Measurements from ENCODE around the gene SEC14L5. TPM values are rescaled to one million over a fixed set of nuclear protein-coding genes. Genes with fewer than 3 reads are reported as not detected.

Gene SEC14L5
- total RNA-seq, 1 experiment from 2014 or later = 2.3 TPM

DNA sequence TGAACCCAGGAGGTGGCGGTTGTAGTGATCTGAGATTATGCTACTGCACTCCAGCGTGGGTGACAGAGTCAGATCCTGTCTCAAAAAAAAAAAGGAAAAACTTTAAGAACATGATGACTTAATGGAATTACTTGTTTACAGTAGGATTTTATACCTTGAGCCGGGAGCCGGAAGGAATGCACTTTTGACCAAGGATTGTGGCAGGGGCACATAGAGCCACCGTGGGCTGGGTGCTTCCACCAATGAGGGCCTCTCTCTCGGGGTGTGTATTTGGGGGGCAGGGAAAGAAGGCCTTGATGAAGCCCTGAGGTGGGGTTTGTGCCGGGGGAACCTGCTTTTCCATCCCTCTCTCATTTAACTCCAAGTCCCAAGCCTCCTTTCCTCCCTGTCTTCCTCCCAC lies 82.3 kb downstream of the SEC14L5 start:
- TF ChIP-seq GTF2I (CRISPR knock-in tag; conservative IDR thresholded peaks at IDR 0.05) (no peak), CREB1 (CRISPR knock-in tag; IDR thresholded peaks at IDR 0.05) (no peak), GABPB1 (CRISPR knock-in tag; IDR thresholded peaks at IDR 0.05) (no peak)
- TF ChIP-seq, protein P1, sequence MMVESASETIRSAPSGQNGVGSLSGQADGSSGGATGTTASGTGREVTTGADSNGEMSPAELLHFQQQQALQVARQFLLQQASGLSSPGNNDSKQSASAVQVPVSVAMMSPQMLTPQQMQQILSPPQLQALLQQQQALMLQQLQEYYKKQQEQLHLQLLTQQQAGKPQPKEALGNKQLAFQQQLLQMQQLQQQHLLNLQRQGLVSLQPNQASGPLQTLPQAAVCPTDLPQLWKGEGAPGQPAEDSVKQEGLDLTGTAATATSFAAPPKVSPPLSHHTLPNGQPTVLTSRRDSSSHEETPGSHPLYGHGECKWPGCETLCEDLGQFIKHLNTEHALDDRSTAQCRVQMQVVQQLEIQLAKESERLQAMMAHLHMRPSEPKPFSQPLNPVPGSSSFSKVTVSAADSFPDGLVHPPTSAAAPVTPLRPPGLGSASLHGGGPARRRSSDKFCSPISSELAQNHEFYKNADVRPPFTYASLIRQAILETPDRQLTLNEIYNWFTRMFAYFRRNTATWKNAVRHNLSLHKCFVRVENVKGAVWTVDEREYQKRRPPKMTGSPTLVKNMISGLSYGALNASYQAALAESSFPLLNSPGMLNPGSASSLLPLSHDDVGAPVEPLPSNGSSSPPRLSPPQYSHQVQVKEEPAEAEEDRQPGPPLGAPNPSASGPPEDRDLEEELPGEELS (CRISPR knock-in tag; IDR thresholded peaks at IDR 0.05) = no peak
- TF ChIP-seq, protein P2, sequence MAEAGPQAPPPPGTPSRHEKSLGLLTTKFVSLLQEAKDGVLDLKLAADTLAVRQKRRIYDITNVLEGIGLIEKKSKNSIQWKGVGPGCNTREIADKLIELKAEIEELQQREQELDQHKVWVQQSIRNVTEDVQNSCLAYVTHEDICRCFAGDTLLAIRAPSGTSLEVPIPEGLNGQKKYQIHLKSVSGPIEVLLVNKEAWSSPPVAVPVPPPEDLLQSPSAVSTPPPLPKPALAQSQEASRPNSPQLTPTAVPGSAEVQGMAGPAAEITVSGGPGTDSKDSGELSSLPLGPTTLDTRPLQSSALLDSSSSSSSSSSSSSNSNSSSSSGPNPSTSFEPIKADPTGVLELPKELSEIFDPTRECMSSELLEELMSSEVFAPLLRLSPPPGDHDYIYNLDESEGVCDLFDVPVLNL (CRISPR knock-in tag; IDR thresholded peaks at IDR 0.05; ENCODE audit: borderline replicate concordance, low read depth) = no peak
- TF ChIP-seq, protein P3, sequence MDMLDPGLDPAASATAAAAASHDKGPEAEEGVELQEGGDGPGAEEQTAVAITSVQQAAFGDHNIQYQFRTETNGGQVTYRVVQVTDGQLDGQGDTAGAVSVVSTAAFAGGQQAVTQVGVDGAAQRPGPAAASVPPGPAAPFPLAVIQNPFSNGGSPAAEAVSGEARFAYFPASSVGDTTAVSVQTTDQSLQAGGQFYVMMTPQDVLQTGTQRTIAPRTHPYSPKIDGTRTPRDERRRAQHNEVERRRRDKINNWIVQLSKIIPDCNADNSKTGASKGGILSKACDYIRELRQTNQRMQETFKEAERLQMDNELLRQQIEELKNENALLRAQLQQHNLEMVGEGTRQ (CRISPR knock-in tag; IDR thresholded peaks at IDR 0.05) = no peak
- TF ChIP-seq, protein P4, sequence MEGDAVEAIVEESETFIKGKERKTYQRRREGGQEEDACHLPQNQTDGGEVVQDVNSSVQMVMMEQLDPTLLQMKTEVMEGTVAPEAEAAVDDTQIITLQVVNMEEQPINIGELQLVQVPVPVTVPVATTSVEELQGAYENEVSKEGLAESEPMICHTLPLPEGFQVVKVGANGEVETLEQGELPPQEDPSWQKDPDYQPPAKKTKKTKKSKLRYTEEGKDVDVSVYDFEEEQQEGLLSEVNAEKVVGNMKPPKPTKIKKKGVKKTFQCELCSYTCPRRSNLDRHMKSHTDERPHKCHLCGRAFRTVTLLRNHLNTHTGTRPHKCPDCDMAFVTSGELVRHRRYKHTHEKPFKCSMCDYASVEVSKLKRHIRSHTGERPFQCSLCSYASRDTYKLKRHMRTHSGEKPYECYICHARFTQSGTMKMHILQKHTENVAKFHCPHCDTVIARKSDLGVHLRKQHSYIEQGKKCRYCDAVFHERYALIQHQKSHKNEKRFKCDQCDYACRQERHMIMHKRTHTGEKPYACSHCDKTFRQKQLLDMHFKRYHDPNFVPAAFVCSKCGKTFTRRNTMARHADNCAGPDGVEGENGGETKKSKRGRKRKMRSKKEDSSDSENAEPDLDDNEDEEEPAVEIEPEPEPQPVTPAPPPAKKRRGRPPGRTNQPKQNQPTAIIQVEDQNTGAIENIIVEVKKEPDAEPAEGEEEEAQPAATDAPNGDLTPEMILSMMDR (IDR thresholded peaks at IDR 0.05) = no peak
- TF ChIP-seq, protein P5, sequence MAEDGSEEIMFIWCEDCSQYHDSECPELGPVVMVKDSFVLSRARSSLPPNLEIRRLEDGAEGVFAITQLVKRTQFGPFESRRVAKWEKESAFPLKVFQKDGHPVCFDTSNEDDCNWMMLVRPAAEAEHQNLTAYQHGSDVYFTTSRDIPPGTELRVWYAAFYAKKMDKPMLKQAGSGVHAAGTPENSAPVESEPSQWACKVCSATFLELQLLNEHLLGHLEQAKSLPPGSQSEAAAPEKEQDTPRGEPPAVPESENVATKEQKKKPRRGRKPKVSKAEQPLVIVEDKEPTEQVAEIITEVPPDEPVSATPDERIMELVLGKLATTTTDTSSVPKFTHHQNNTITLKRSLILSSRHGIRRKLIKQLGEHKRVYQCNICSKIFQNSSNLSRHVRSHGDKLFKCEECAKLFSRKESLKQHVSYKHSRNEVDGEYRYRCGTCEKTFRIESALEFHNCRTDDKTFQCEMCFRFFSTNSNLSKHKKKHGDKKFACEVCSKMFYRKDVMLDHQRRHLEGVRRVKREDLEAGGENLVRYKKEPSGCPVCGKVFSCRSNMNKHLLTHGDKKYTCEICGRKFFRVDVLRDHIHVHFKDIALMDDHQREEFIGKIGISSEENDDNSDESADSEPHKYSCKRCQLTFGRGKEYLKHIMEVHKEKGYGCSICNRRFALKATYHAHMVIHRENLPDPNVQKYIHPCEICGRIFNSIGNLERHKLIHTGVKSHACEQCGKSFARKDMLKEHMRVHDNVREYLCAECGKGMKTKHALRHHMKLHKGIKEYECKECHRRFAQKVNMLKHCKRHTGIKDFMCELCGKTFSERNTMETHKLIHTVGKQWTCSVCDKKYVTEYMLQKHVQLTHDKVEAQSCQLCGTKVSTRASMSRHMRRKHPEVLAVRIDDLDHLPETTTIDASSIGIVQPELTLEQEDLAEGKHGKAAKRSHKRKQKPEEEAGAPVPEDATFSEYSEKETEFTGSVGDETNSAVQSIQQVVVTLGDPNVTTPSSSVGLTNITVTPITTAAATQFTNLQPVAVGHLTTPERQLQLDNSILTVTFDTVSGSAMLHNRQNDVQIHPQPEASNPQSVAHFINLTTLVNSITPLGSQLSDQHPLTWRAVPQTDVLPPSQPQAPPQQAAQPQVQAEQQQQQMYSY (CRISPR knock-in tag; IDR thresholded peaks at IDR 0.05) = no peak
- TF ChIP-seq, protein P6, sequence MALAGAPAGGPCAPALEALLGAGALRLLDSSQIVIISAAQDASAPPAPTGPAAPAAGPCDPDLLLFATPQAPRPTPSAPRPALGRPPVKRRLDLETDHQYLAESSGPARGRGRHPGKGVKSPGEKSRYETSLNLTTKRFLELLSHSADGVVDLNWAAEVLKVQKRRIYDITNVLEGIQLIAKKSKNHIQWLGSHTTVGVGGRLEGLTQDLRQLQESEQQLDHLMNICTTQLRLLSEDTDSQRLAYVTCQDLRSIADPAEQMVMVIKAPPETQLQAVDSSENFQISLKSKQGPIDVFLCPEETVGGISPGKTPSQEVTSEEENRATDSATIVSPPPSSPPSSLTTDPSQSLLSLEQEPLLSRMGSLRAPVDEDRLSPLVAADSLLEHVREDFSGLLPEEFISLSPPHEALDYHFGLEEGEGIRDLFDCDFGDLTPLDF (CRISPR knock-in tag; IDR thresholded peaks at IDR 0.05) = no peak
- no peak overlapping the region for H3K4me3 Mint-ChIP-seq
- ChIA-PET CTCF (interaction anchor here (0.9 to 2.1 kb wide), 3 partner anchors 16 to 272 kb away, joined by 3 to 6 read pairs (median 4); no protein-coding TSS in a partner anchor), POLR2A (no interaction called here)
- peaks cover 10% of the 10 kb centered on the region for H3K27me3 Mint-ChIP-seq (ENCODE audit: low read depth)
- no peak for DNase-seq (ENCODE audit: low spot score)
- ATAC-seq = no peak
- no peaks in the 10 kb centered on the region for H3K36me3 Mint-ChIP-seq
- no peaks in the 10 kb centered on the region for H3K9me3 Mint-ChIP-seq
- peaks cover 21% of the 10 kb centered on the region for H3K4me1 Mint-ChIP-seq
- H3K27ac Mint-ChIP-seq = no peak overlapping the region

DNA sequence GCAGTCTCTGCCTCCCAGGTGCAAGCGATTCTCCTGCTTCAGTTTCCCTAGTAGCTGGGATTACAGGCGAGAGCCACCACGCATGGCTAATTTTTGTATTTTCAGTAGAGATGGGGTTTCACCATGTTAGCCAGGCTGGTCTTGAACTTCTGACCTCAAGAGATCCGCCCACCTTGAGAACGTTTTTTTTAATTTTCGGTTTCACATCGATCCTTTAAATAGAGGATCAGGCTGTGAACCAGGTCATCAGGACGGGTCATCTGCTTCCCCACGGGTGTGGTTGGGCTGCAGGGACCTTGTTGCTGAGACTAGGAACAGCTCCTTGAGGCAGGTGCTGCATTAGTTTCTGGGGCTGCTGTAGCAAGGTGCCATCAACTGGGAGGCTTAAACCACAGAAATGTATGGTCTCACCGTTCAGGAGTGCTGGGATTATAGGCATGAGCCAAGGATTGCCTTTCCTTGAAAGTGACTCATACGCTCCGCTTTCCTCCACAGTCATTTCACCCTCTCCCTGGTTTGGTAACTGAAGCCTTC lies 83.5 kb downstream of the SEC14L5 start:
- H3K9me3 Mint-ChIP-seq = no peaks in the 10 kb centered on the region
- ChIA-PET POLR2A (no interaction called here), CTCF (interaction anchor here (0.6 to 2.5 kb wide), 3 partner anchors 15 to 17 kb away, joined by 3 to 10 read pairs (median 6); no protein-coding TSS in a partner anchor)
- no peak for ATAC-seq
- H3K4me1 Mint-ChIP-seq = peaks cover 10% of the 10 kb centered on the region
- no peak overlapping the region for H3K4me3 Mint-ChIP-seq
- no peak overlapping the region for H3K27ac Mint-ChIP-seq
- H3K36me3 Mint-ChIP-seq = no peaks in the 10 kb centered on the region
- peaks cover 10% of the 10 kb centered on the region for H3K27me3 Mint-ChIP-seq (ENCODE audit: low read depth)
- DNase-seq (ENCODE audit: low spot score) = no peak
- TF ChIP-seq ZNF396 (CRISPR knock-in tag; IDR thresholded peaks at IDR 0.05; ENCODE audit: borderline replicate concordance) (no peak), GABPB1 (CRISPR knock-in tag; IDR thresholded peaks at IDR 0.05) (no peak), GRHL2 (CRISPR knock-in tag; IDR thresholded peaks at IDR 0.05; ENCODE audit: insufficient replicate concordance, severe bottlenecking) (no peak), TEAD1 (CRISPR knock-in tag; IDR thresholded peaks at IDR 0.05) (no peak), CBFB (CRISPR knock-in tag; IDR thresholded peaks at IDR 0.05; ENCODE audit: low read depth) (no peak), SMAD3 (CRISPR knock-in tag; IDR thresholded peaks at IDR 0.05; ENCODE audit: borderline replicate concordance) (no peak), ZNF263 (CRISPR knock-in tag; IDR thresholded peaks at IDR 0.05; ENCODE audit: low read depth) (no peak), SMAD4 (CRISPR knock-in tag; IDR thresholded peaks at IDR 0.05) (no peak), ZNF138 (CRISPR knock-in tag; conservative IDR thresholded peaks at IDR 0.05) (no peak), RELA (CRISPR knock-in tag; IDR thresholded peaks at IDR 0.05; ENCODE audit: borderline replicate concordance) (no peak), PRRX2 (CRISPR knock-in tag; IDR thresholded peaks at IDR 0.05) (no peak), ETV6 (CRISPR knock-in tag; IDR thresholded peaks at IDR 0.05) (no peak), ZNF671 (CRISPR knock-in tag; IDR thresholded peaks at IDR 0.05) (no peak)
- TF ChIP-seq, protein P7, sequence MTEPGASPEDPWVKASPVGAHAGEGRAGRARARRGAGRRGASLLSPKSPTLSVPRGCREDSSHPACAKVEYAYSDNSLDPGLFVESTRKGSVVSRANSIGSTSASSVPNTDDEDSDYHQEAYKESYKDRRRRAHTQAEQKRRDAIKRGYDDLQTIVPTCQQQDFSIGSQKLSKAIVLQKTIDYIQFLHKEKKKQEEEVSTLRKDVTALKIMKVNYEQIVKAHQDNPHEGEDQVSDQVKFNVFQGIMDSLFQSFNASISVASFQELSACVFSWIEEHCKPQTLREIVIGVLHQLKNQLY (CRISPR knock-in tag; IDR thresholded peaks at IDR 0.05) = no peak
- TF ChIP-seq, protein P2 (CRISPR knock-in tag; IDR thresholded peaks at IDR 0.05; ENCODE audit: borderline replicate concordance, low read depth) = no peak
